MM.1S (cell line): ENCODE data around the gene BAIAP3.

Source experiments
- DNase-seq: peaks from one replicate; pipeline ENCODE4 v3.0.0-alpha.2; 2015
- H2AFZ ChIP-seq: fragments of 300-600 bp; sonication (generic); 2 replicates; pipeline ENCODE4 v1.6.0; 2016; ENCODE audit warnings: antibody characterized with exemption, low read length
- H3F3A ChIP-seq: fragments of 300-600 bp; sonication (generic); 2 replicates; pipeline ENCODE4 v1.6.1; 2016; ENCODE audit warnings: mild to moderate bottlenecking, antibody characterized with exemption, low read length, moderate library complexity, mixed read lengths; ENCODE audit not compliant: insufficient read depth
- H3K27ac ChIP-seq: fragments of 300-600 bp; sonication (generic); 2 replicates; pipeline ENCODE4 v1.5.1; 2016; ENCODE audit warnings: mild to moderate bottlenecking, low read length
- H3K27me3 ChIP-seq: fragments of 300-600 bp; sonication (generic); replicated peaks from 2 replicates; pipeline ENCODE4 v1.6.0; 2016; ENCODE audit warnings: low read length; ENCODE audit not compliant: insufficient read depth
- H3K36me3 ChIP-seq: fragments of 300-600 bp; sonication (generic); replicated peaks from 2 replicates; pipeline ENCODE4 v1.6.1; 2016; ENCODE audit warnings: mild to moderate bottlenecking, low read length, mixed read lengths; ENCODE audit not compliant: insufficient read depth
- H3K4me1 ChIP-seq: fragments of 300-600 bp; sonication (generic); 2 replicates; pipeline ENCODE4 v1.6.1; 2016; ENCODE audit warnings: low read length, mixed read lengths
- H3K4me2 ChIP-seq: fragments of 300-600 bp; sonication (generic); 2 replicates; pipeline ENCODE4 v1.6.0; 2016; ENCODE audit warnings: low read depth, low read length
- H3K4me3 ChIP-seq: fragments of 300-600 bp; sonication (generic); 2 replicates; pipeline ENCODE4 v1.5.1; 2016; ENCODE audit warnings: low read length, mixed read lengths
- H3K79me2 ChIP-seq: fragments of 300-600 bp; sonication (generic); 2 replicates; pipeline ENCODE4 v1.6.1; 2016; ENCODE audit warnings: mixed run types, low read length, mixed read lengths
- H3K9ac ChIP-seq: fragments of 300-600 bp; sonication (generic); 2 replicates; pipeline ENCODE4 v1.6.1; 2016; ENCODE audit warnings: low read length, mixed read lengths
- H3K9me2 ChIP-seq: fragments of 300-600 bp; sonication (generic); replicated peaks from 2 replicates; pipeline ENCODE4 v1.6.1; 2016; ENCODE audit warnings: mild to moderate bottlenecking, low read length, mixed read lengths; ENCODE audit not compliant: insufficient read depth
- H3K9me3 ChIP-seq: fragments of 300-600 bp; sonication (generic); replicated peaks from 2 replicates; pipeline ENCODE4 v1.6.1; 2016; ENCODE audit warnings: mild to moderate bottlenecking, low read length, mixed read lengths; ENCODE audit not compliant: insufficient read depth
- H4K20me1 ChIP-seq: fragments of 300-600 bp; sonication (generic); 2 replicates; pipeline ENCODE4 v1.6.1; 2016; ENCODE audit warnings: mild to moderate bottlenecking, low read length, moderate library complexity, mixed read lengths; ENCODE audit not compliant: insufficient read depth
- CTCF ChIP-seq: fragments of 300-600 bp; sonication (generic); IDR thresholded peaks from 2 replicates; pipeline ENCODE4 v1.5.1; 2016; ENCODE audit warnings: antibody characterized with exemption, low read length, mixed read lengths
- EZH2 ChIP-seq: fragments of 300-600 bp; sonication (generic); optimal IDR thresholded peaks from 2 replicates; pipeline ENCODE3; 2017; ENCODE audit warnings: low read depth, mild to moderate bottlenecking, antibody characterized with exemption, low read length, mixed read lengths
- EZH2phosphoT487 ChIP-seq: fragments of 300-600 bp; sonication (generic); IDR thresholded peaks from 2 replicates; pipeline ENCODE4 v1.6.1; 2018; ENCODE audit warnings: antibody characterized with exemption, low read length

BAIAP3 gene

DNA sequence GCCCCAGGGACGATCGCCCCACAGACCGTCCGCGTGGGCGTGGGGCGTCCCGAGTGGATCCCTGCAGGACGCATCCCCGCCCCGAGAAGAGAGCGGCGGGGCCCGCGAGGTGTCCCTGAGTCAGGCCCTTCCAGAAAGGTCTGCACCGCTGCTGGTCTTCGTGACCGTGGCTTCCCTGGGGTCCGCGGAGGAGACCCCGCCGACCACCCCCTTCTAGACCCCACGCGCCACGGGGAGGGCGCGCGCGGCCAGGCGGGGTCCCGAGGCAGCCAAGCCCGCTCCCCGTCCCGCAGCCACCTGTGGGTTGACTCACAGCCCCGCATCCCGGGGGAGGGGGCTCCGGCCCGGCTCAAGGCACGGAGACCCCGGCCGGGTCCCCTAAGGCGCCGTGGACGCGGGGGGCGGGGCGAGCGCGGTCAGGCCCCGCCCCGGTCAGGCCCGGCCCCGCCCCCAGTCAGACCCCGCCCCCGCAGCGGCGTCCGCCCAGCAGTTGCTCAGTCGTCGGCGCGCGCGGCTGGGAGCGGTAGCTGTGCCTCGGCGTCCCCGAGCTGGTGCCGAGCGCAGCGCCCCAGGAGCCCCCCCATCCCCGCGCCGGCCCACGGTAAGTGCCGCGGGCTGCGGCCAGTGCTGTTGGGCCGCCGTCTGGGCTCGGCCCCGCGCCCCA, at the start of gene BAIAP3:
TSS of gene BAIAP3 (plus strand) at position 497 of the 664 bp plus-strand sequence. CDS start 4,905 bp downstream, outside the sequence.
- no peaks in the 10 kb centered on the region for H3K9me3 ChIP-seq
- no peaks in the 10 kb centered on the region for H3K36me3 ChIP-seq
- no peak within 1 kb of the TSS for H2AFZ ChIP-seq
- no peak within 1 kb of the TSS; the same call in 1 of the 2 replicates for H3K4me3 ChIP-seq
- peak within 1 kb of the TSS; percentile 92; the same call in 1 of the 2 replicates for H3K9ac ChIP-seq
- no peaks in the 10 kb centered on the region for H3K9me2 ChIP-seq
- no peak for DNase-seq
- TF ChIP-seq EZH2phosphoT487 (no peak), CTCF (no peak), EZH2 (no peak)
- peaks cover 54% of the 10 kb centered on the region for H3K27me3 ChIP-seq
- H3K4me2 ChIP-seq, result peak within 1 kb of the TSS; percentile 24; the same call in 1 of the 2 replicates
- H3K79me2 ChIP-seq, result no peaks in the 10 kb centered on the region
- H3K27ac ChIP-seq, result no peak within 1 kb of the TSS
- H4K20me1 ChIP-seq, result no peaks in the 10 kb centered on the region
- H3F3A ChIP-seq, result no peaks in the 10 kb centered on the region
- peaks cover 18% of the 10 kb centered on the region for H3K4me1 ChIP-seq

DNA sequence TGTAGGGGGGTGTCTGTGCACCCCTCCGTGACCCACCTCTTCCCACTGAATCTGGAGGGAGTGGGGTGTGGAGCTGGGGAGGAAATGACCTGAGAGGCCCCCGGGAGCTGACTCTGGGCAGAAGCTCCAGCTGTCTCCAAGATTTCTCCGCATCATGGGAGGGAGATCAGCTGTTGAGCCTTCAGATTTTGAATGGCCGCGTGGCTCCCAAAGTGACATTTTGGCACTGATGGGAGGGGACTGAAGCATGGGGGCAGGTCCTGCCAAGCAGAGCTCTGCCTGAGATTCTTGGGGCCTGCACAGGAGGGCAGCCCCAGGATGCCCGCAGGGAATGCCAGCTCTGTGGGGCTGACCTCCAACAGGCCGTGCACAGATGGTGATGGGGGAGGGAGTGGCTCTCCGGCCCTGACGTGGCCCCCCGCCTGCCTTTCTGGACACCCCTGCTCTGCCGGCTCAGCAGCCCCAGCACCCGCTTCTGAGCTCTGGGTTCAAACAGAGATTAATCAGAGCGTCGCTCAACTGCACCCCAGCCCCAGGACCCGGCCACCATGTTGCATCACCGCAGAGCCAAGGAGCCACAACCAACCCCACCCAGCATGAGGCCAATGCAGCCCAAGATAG, 49.3 kb upstream of the BAIAP3 start:
- no peaks in the 10 kb centered on the region for H3F3A ChIP-seq

GRCh38 chr16:1285669-1286512, 47.6 kb upstream of the BAIAP3 start:
- H4K20me1 ChIP-seq, result no peaks in the 10 kb centered on the region
- no peak overlapping the region for H3K9ac ChIP-seq
- no peak overlapping the region for H3K4me3 ChIP-seq
- no peaks in the 10 kb centered on the region for H3K36me3 ChIP-seq
- no peak for DNase-seq
- H3K4me1 ChIP-seq, result peaks cover 1% of the 10 kb centered on the region
- no peak overlapping the region for H3K4me2 ChIP-seq
- H3F3A ChIP-seq, result no peaks in the 10 kb centered on the region
- TF ChIP-seq EZH2phosphoT487 (no peak), EZH2 (no peak), CTCF (0 out of 2 replicates have a peak, but pooled peaks have one; percentile 8)
- H3K27me3 ChIP-seq, result peaks cover 85% of the 10 kb centered on the region
- no peak overlapping the region for H3K27ac ChIP-seq
- no peaks in the 10 kb centered on the region for H3K9me2 ChIP-seq
- H2AFZ ChIP-seq, result no peak overlapping the region
- H3K9me3 ChIP-seq, result no peaks in the 10 kb centered on the region
- H3K79me2 ChIP-seq, result no peaks in the 10 kb centered on the region

More for the DNA sequence above, 49.3 kb upstream of the BAIAP3 start:
- Histone ChIP-seq H3K36me3 (no peaks in the 10 kb centered on the region), H3K4me3 (no peak overlapping the region), H4K20me1 (no peaks in the 10 kb centered on the region), H3K27ac (no peak overlapping the region), H3K9me2 (no peaks in the 10 kb centered on the region), H3K79me2 (no peaks in the 10 kb centered on the region), H3K27me3 (peaks cover 92% of the 10 kb centered on the region), H3K4me2 (no peak overlapping the region), H3K4me1 (no peaks in the 10 kb centered on the region), H3K9ac (no peak overlapping the region), H2AFZ (no peak overlapping the region), H3K9me3 (no peaks in the 10 kb centered on the region)
- DNase-seq, result no peak
- TF ChIP-seq EZH2, result no peak
